Esophagus muscularis mucosa (tissue), 4 donors: Measurements from ENCODE around the gene PLA2G6. TPM values are rescaled to one million over a fixed set of nuclear protein-coding genes. Genes with fewer than 3 reads are reported as not detected.
A peak's percentile ranks its signal among the peaks of the same experiment; 100 is the strongest.

Experiments
- DNase-seq: peaks from one replicate; pipeline ENCODE4 v3.0.0-alpha.2; 2017; ENCODE audit errors: extremely low spot score
- H3K27ac ChIP-seq, 4 donors: fragments of 200-600 bp; sonication (generic); replicated peaks in 1 of 4; 1 replicate in 3 of 4; 2 replicates in 1 of 4; pipeline ENCODE4 v1.5.1; 2016 to 2019; ENCODE audit warnings: mild to moderate bottlenecking in 1 of 4
- H3K27me3 ChIP-seq, 4 donors: fragments of 200-600 bp; sonication (generic); one replicate each; pipeline versions ENCODE4 v1.5.1 to v1.6.0; 2016 to 2019
- H3K36me3 ChIP-seq, 4 donors: fragments of 200-600 bp; sonication (generic); one replicate each; pipeline ENCODE4 v1.5.1; 2016 to 2019
- H3K4me1 ChIP-seq, 4 donors: fragments of 200-600 bp; sonication (generic); one replicate each; pipeline ENCODE4 v1.5.1; 2016 to 2019
- H3K4me3 ChIP-seq, 4 donors: fragments of 200-600 bp; sonication (generic); 1 replicate in 2 of 4; 2 replicates in 2 of 4; pipeline ENCODE4 v1.5.1; 2016 to 2019; ENCODE audit warnings: mild to moderate bottlenecking in 4 of 4, moderate library complexity in 1 of 4
- H3K9me3 ChIP-seq, 4 donors: fragments of 200-600 bp; sonication (generic); 1 replicate in 3 of 4; 2 replicates in 1 of 4; pipeline ENCODE4 v1.5.1; 2016 to 2019
- EP300 ChIP-seq: sonication (generic); formaldehyde crosslinking; IDR thresholded peaks from one replicate; pipeline ENCODE4 v1.6.1; 2017; ENCODE audit warnings: antibody characterized with exemption
- POLR2A ChIP-seq: fragments of 450-650 bp; IDR thresholded peaks from one replicate; pipeline ENCODE4 v1.6.1; 2017; ENCODE audit warnings: antibody characterized with exemption, moderate library complexity, mild to moderate bottlenecking, low read depth
- POLR2AphosphoS5 ChIP-seq, 2 donors: sonication (generic); formaldehyde crosslinking; IDR thresholded peaks; one replicate each; pipeline ENCODE4 v1.6.1; 2017; ENCODE audit warnings: antibody characterized with exemption in 2 of 2
- WGBS: methylation state at CpG from one replicate; pipeline ENCODE4 v1.1.5; 2018; 5-methylcytosine and 5-hydroxymethylcytosine counted together
- intact Hi-C: fragments of 100-400 bp; cut with DNase I; formaldehyde crosslinking; loops from one replicate; pipeline ENCODE4 v1.15.1; 2023
- total RNA-seq, 4 donors: library from RNA; depleted of rRNA; stranded (reverse); fragments of >200 nt; gene quantifications; one replicate each; pipeline versions ENCODE4 v1.1.0 to v1.2.1, GENCODE V29; 2016
- TF ChIP-seq, protein P1 (sequence below), 3 experiments: fragments of 200-600 bp in 2 of 3; fragments of 450-650 bp in 1 of 3; sonication (generic) in 2 of 3; IDR thresholded peaks; one replicate each; pipeline ENCODE4 v1.5.1; 2017 to 2019; ENCODE audit warnings: antibody characterized with exemption in 3 of 3, mild to moderate bottlenecking in 2 of 3, moderate library complexity in 1 of 3

The PLA2G6 gene
- total RNA-seq, 4 donors from 2014 or later = 13.9 to 18.3 (median 15.6) TPM

DNA sequence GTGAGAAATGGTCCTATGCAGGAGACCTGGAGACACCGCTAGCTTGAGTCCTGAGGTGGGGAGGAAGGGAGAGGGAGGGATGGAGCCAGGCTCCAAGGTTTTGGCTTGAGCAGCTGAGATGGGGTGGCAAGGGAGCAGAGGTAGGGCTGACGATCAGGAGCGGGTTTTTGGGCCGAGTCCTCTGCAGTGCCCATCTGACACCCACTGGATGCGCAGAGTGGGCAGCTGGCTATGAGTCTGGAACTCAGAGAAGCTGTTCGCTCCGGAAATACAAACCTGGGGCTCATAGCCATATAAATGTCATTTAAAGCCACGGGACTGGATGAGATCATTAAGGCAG, 19.7 kb upstream of the PLA2G6 start:
- DNase-seq = no peak
- H3K9me3 ChIP-seq = no peaks in the 10 kb centered on the region
- intact Hi-C loops = loop anchor here (5.0 kb wide), 1 partner anchor 116 kb away; the partner anchor contains the start of gene CSNK1E
- H3K4me3 ChIP-seq = peak overlapping the region; percentile 73 to 92 (median 85)
- H3K36me3 ChIP-seq = no peaks in the 10 kb centered on the region
- TF ChIP-seq, protein P1, sequence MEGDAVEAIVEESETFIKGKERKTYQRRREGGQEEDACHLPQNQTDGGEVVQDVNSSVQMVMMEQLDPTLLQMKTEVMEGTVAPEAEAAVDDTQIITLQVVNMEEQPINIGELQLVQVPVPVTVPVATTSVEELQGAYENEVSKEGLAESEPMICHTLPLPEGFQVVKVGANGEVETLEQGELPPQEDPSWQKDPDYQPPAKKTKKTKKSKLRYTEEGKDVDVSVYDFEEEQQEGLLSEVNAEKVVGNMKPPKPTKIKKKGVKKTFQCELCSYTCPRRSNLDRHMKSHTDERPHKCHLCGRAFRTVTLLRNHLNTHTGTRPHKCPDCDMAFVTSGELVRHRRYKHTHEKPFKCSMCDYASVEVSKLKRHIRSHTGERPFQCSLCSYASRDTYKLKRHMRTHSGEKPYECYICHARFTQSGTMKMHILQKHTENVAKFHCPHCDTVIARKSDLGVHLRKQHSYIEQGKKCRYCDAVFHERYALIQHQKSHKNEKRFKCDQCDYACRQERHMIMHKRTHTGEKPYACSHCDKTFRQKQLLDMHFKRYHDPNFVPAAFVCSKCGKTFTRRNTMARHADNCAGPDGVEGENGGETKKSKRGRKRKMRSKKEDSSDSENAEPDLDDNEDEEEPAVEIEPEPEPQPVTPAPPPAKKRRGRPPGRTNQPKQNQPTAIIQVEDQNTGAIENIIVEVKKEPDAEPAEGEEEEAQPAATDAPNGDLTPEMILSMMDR (IDR thresholded peaks at IDR 0.05) = no peak
- no peak for TF ChIP-seq POLR2A
- peaks cover 0 to 10% (median 0%) of the 10 kb centered on the region in 4 donors for H3K27me3 ChIP-seq
- peak overlapping the region; percentile 93 to 100 (median 99) for H3K27ac ChIP-seq
- H3K4me1 ChIP-seq = peaks cover 24 to 42% (median 42%) of the 10 kb centered on the region in 4 donors
- 22% methylated on average over 4 of the region's 8 CpGs for WGBS

DNA sequence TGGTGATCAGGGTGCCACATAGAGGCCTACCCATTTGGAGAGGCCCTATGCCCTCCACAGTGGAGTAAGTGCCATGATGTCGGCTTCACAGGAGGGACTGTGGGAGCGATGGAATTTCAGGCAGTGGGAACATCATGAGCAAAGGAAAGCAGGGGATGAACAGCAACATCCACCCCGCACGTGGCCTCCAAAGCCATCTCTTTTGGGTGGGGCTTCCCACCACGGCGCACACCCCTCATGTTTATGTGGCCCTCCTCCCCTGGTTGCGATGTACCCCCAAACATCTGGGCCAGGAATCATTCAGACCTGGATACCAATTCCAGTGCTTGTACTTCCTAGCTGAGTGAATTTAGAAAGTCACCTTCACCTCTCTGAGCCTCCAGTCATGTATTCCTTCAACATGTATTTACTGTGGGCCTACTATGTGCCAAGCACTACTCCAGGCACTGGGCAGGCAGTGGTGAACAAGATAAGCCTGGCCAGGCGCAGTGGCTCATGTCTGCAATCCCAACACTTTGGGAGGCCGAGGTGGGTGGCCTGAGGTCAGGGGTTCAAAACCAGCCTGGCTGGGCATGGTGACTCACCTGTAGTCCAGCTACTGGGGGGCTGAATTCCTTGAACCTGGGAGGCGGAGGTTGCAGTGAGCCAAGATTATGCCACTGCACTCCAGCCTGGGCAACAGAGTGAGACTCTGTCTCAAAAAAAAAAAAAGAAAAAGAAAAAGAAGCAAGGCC, 18.4 kb upstream of the PLA2G6 start:
- Histone ChIP-seq H3K27ac (no peak overlapping the region), H3K36me3 (no peaks in the 10 kb centered on the region)

DNA sequence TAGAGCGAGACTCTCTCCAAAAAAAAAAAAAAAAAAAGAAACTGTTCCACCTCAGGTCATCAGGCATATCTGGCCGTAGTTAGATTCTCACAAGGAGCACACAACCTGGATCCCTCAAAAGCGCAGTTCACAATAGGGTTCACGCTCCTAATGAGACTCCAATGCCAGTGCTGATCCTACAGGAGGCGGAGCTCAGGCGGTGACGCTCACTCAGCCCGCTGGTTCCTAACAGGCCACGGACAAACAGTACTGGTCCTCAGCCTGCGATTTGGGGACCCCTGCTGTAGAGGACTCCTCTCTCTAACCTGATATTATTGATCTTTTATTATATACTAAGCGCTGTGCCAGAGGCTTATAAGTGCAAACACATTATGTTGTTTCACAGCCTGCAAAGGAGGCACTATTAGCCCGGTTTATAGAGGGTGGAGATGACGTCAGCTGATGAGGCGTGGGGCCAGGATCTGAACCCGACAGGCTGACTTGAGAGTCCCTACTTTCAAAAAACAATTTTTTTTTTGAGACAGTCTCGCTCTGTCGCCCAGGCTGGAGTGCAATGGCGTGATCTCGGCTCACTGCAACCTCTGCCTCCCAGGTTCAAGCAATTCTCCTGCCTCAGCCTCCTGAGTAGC, 15.3 kb upstream of the PLA2G6 start:
- Histone ChIP-seq H3K4me1 (peaks cover 8 to 16% (median 13%) of the 10 kb centered on the region in 4 donors), H3K27me3 (peaks cover 0 to under 1% (median 0%) of the 10 kb centered on the region in 4 donors), H3K9me3 (no peaks in the 10 kb centered on the region), H3K4me3 (no peak overlapping the region), H3K36me3 (no peaks in the 10 kb centered on the region), H3K27ac (no peak overlapping the region)
- WGBS = 76% methylated on average over 19 of the region's 19 CpGs
- intact Hi-C loops = no loop called here
- TF ChIP-seq POLR2A (no peak), EP300 (no peak), POLR2AphosphoS5 (IDR thresholded peaks at IDR 0.05) (no peak)
- TF ChIP-seq, protein P1 (IDR thresholded peaks at IDR 0.05) = no peak
- no peak for DNase-seq

More for the DNA sequence above, 18.4 kb upstream of the PLA2G6 start:
- TF ChIP-seq, protein P1 (IDR thresholded peaks at IDR 0.05) = no peak
- TF ChIP-seq POLR2AphosphoS5 (IDR thresholded peaks at IDR 0.05) (no peak), EP300 (no peak), POLR2A (no peak)
- Histone ChIP-seq H3K27me3 (peaks cover 0 to 10% (median 0%) of the 10 kb centered on the region in 4 donors), H3K4me3 (no peak overlapping the region), H3K4me1 (peaks cover 24 to 31% (median 30%) of the 10 kb centered on the region in 4 donors), H3K9me3 (no peaks in the 10 kb centered on the region)
- 85% methylated on average over 10 of the region's 10 CpGs for WGBS
- intact Hi-C loops = loop anchor here (5.0 kb wide), 1 partner anchor 117 kb away; the partner anchor contains the start of gene CSNK1E
- DNase-seq = no peak

DNA sequence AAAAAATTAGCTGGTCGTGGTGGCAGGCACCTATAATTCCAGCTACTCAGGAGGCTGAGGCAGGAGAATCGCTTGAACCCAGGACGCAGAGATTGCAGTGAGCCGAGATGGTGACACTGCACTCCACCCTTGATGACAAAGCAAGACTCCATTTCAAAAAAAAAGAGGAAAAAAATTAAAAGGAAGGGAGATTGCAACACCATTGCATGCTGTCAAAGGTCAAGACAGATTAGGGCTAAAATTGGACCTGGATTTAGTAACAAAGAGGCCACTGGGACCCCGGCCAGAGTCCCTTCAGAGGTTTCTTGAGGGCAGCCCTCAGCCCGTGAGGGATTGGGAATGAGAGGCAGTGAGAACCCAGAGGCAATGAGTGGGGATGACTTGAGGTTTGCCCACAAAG, 11.9 kb upstream of the PLA2G6 start:
- no peak for DNase-seq
- no peaks in the 10 kb centered on the region for H3K27me3 ChIP-seq
- 66% methylated on average over 6 of the region's 6 CpGs for WGBS
- intact Hi-C loops = no loop called here
- no peak overlapping the region for H3K4me3 ChIP-seq
- no peaks in the 10 kb centered on the region for H3K9me3 ChIP-seq
- TF ChIP-seq POLR2AphosphoS5 (IDR thresholded peaks at IDR 0.05) (peak in 1 of 2 donors; percentile 18), EP300 (no peak), POLR2A (no peak)
- TF ChIP-seq, protein P1 (IDR thresholded peaks at IDR 0.05) = no peak
- peaks cover 6 to 10% (median 8%) of the 10 kb centered on the region in 4 donors for H3K4me1 ChIP-seq
- no peaks in the 10 kb centered on the region for H3K36me3 ChIP-seq
- H3K27ac ChIP-seq = no peak overlapping the region
